ENCODE results near the gene MRPL44.

- no peak for TF ChIP-seq CTCF (IDR thresholded peaks at IDR 0.05; ENCODE audit: insufficient read depth, low read depth, low read length)
- TF ChIP-seq EZH2 (IDR thresholded peaks at IDR 0.05; ENCODE audit: insufficient read depth, low read length), result no peak
Measured at GRCh38 chr2:223969315-223969714, 12.1 kb downstream of the MRPL44 start.

Measured in astrocyte (in vitro differentiated cells and primary cell).